Sigmoid colon (tissue), 7 donors: ENCODE data around the gene SRC. TPM values are rescaled to one million over a fixed set of nuclear protein-coding genes. Genes with fewer than 3 reads are reported as not detected.

Experiments
- DNase-seq: peaks from one replicate; pipeline ENCODE4 v3.0.0-alpha.2; 2019
- H3K27ac ChIP-seq, 4 donors: fragments of 200-600 bp; sonication (generic); one replicate each; pipeline ENCODE4 v1.5.1; 2016 to 2019; ENCODE audit warnings: mild to moderate bottlenecking in 1 of 4
- H3K27me3 ChIP-seq, 3 donors: fragments of 200-600 bp; sonication (generic); one replicate each; pipeline ENCODE4 v1.5.1; 2019; ENCODE audit warnings: mild to moderate bottlenecking in 1 of 3
- H3K36me3 ChIP-seq, 4 donors: fragments of 200-600 bp; sonication (generic); one replicate each; pipeline ENCODE4 v1.5.1; 2016 to 2019
- H3K4me1 ChIP-seq, 4 donors: fragments of 200-600 bp; sonication (generic); one replicate each; pipeline ENCODE4 v1.5.1; 2017 to 2019
- H3K4me3 ChIP-seq, 4 donors: fragments of 200-600 bp; sonication (generic); one replicate each; pipeline ENCODE4 v1.5.1; 2017 to 2019; ENCODE audit warnings: mild to moderate bottlenecking in 2 of 4, moderate library complexity in 1 of 4
- H3K9me3 ChIP-seq, 4 donors: fragments of 200-600 bp in 3 of 4; sonication (generic) in 3 of 4; one replicate each; pipeline versions ENCODE4 v1.5.1 to v1.6.1; 2013 to 2019
- EP300 ChIP-seq, 4 donors: sonication (generic); formaldehyde crosslinking; IDR thresholded peaks; one replicate each; pipeline ENCODE4 v1.6.1; 2017; ENCODE audit warnings: antibody characterized with exemption in 4 of 4
- POLR2A ChIP-seq, 2 donors: fragments of 450-650 bp; IDR thresholded peaks; one replicate each; pipeline ENCODE4 v1.6.1; 2016; ENCODE audit warnings: antibody characterized with exemption in 2 of 2, mild to moderate bottlenecking in 2 of 2, moderate library complexity in 2 of 2
- POLR2AphosphoS5 ChIP-seq, 4 donors: sonication (generic); formaldehyde crosslinking; IDR thresholded peaks; one replicate each; pipeline ENCODE4 v1.6.1; 2017; ENCODE audit warnings: antibody characterized with exemption in 4 of 4
- WGBS, 2 donors: extraction: QIAGEN DNeasy Blood & Tissue Kit; methylation state at CpG; one replicate each; pipeline ENCODE4 v1.1.7; 2013; 5-methylcytosine and 5-hydroxymethylcytosine counted together
- intact Hi-C: fragments of 100-400 bp; cut with DNase I; formaldehyde crosslinking; loops from one replicate; pipeline ENCODE4 v1.15.1; 2023
- polyA plus RNA-seq, 3 donors: library from polyadenylated mRNA; stranded (reverse); fragments of 200-250 nt; gene quantifications; one replicate each; pipeline ENCODE4 v1.2.3, GENCODE V29; 2013
- total RNA-seq, 4 donors: library from RNA; depleted of rRNA; stranded (reverse); fragments of >200 nt; gene quantifications; one replicate each; pipeline ENCODE4 v1.1.0, GENCODE V29; 2016
- TF ChIP-seq, protein P1 (sequence below), 4 experiments: fragments of 450-650 bp in 3 of 4; fragments of 200-600 bp in 1 of 4; IDR thresholded peaks; one replicate each; pipeline ENCODE4 v1.5.1; 2016 to 2019; ENCODE audit warnings: antibody characterized with exemption in 4 of 4, mild to moderate bottlenecking in 3 of 4, moderate library complexity in 2 of 4
- donor health status: healthy with polysubstance abuse.
- donor health status: Bipolar disorder and iron deficiency.
- donor health status: healthy.

The SRC gene
- total and polyA plus RNA-seq, 7 donors, result 28.1 to 91.8 (median 52.3) TPM

DNA sequence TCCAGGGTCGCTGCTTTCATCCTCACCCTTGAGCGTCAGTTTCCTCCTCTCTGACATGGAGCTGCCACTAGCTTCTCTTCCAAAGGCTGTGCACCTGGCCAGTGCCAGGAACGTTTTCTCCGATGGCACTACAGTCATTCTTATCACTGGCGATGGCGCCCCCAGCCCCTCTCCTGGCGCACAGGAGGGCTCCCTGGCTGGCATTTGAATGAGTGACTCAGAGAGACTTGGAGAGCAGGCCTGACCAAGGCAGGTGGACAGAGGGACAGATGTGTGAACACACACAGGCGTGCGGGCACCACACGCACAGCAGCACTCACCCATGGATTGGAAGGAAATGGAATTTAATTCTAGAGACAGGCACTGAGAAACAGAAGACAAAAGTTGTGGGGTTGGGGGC, 77.6 kb downstream of the SRC start:
- peaks cover 0 to 5% (median 0%) of the 10 kb centered on the region in 3 donors for H3K27me3 ChIP-seq

DNA sequence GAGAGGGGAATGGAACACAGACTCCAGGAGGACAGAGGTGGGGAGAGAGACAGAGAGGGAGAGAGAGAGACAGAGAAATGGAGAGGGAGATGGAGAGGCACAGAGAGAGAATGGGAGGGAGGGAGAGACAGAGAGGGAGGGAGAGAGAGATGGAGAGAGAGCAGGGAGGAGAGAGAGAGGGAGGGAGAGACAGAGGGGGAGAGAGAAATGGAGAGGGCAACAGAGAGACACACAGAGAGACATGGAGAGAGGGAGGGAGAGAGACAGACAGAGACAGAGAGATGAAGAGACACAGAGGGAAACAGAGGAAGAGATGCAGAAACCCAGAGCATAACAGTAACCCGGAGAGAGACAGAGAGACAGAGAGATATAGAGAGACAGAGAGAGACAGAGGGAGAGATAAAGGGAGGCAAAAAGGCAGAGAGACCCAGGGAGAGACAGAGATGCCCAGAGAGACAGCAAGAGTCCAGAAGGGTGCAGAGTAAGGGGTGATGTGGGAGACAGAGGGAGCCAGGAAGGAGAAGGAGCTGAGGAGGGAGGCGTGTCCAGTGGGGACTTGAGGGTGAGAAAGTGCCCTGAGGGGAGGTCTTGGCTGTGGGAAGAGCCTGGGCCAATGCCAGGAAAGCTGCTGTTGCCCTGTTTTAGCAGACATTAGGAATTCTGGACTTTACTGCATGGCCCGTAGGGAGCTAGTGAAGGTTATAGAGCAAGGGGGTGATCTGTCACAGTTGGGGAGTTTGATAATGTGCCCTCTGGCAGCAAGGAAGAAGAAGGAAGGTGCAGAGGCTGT, 78.3 kb downstream of the SRC start:
- H3K4me1 ChIP-seq, result no peaks in the 10 kb centered on the region
- TF ChIP-seq POLR2A (IDR thresholded peaks at IDR 0.05) (no peak), POLR2AphosphoS5 (IDR thresholded peaks at IDR 0.05) (no peak), EP300 (IDR thresholded peaks at IDR 0.05) (no peak)
- TF ChIP-seq, protein P1, sequence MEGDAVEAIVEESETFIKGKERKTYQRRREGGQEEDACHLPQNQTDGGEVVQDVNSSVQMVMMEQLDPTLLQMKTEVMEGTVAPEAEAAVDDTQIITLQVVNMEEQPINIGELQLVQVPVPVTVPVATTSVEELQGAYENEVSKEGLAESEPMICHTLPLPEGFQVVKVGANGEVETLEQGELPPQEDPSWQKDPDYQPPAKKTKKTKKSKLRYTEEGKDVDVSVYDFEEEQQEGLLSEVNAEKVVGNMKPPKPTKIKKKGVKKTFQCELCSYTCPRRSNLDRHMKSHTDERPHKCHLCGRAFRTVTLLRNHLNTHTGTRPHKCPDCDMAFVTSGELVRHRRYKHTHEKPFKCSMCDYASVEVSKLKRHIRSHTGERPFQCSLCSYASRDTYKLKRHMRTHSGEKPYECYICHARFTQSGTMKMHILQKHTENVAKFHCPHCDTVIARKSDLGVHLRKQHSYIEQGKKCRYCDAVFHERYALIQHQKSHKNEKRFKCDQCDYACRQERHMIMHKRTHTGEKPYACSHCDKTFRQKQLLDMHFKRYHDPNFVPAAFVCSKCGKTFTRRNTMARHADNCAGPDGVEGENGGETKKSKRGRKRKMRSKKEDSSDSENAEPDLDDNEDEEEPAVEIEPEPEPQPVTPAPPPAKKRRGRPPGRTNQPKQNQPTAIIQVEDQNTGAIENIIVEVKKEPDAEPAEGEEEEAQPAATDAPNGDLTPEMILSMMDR (IDR thresholded peaks at IDR 0.05), result no peak
- 58 to 82% methylated on average over 3 of the region's 3 CpGs for WGBS, 2 donors
- no peak overlapping the region for H3K27ac ChIP-seq
- H3K4me3 ChIP-seq, result no peak overlapping the region
- intact Hi-C loops, result no loop called here
- no peaks in the 10 kb centered on the region for H3K36me3 ChIP-seq
- H3K27me3 ChIP-seq, result peaks cover 0 to 5% (median 0%) of the 10 kb centered on the region in 3 donors
- no peak for DNase-seq
- H3K9me3 ChIP-seq, result no peaks in the 10 kb centered on the region

More for the DNA sequence above, 77.6 kb downstream of the SRC start:
- 81 to 88% methylated on average over 10 of the region's 10 CpGs for WGBS, 2 donors
- no peak for DNase-seq
- intact Hi-C loops, result no loop called here
- H3K4me3 ChIP-seq, result no peak overlapping the region
- H3K36me3 ChIP-seq, result no peaks in the 10 kb centered on the region
- H3K4me1 ChIP-seq, result no peaks in the 10 kb centered on the region
- TF ChIP-seq POLR2A (IDR thresholded peaks at IDR 0.05) (no peak), EP300 (IDR thresholded peaks at IDR 0.05) (no peak), POLR2AphosphoS5 (IDR thresholded peaks at IDR 0.05) (no peak)
- TF ChIP-seq, protein P1 (IDR thresholded peaks at IDR 0.05), result no peak
- H3K9me3 ChIP-seq, result no peaks in the 10 kb centered on the region
- no peak overlapping the region for H3K27ac ChIP-seq

DNA sequence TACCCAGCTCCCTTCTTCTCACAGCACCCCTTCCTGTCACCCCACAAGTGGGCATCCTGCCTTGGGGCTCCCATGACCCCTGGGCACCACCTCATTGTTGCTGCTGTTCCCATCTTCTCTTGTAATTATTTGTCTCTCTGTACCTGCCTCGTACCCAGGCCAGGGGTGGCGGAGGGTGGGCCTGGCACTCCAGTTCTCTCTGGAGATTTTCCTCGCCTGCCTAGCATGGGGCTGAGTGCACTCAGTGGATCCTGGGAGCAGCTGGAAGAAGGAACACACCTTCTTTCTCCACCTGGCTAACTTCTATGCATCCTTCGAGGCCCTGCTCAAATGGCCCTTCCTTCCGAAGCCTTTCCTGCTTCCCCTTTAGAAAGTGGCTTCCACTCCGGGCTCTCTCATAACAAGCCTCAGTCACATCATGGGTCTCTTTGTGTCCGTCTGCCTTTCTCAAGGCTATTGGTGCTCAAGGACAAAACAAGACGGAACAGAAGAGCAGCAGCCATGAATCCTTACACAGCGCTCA, 79.2 kb downstream of the SRC start:
- peaks cover 0 to 3% (median 0%) of the 10 kb centered on the region in 3 donors for H3K27me3 ChIP-seq
- H3K36me3 ChIP-seq, result no peaks in the 10 kb centered on the region

DNA sequence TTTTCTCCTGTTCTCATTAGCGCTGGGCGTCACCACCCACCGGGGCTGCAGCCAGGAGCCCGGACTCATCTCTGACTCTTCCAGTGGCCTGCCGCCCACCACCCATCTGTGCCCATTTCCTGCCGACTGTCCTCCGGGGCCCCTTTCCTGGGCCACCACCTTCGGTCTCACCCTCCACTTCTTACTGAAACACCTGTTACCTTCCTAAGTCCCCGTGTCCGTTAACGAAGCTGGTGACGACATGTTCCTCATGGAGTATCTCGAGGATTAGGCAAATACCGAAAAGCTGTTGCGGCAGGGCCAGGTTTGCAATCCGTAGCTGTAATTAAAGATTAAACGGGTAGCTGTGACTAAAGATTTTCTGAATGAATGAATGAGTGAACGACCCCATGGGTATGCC, 80.2 kb downstream of the SRC start:
- Histone ChIP-seq H3K4me3 (no peak overlapping the region), H3K36me3 (no peaks in the 10 kb centered on the region), H3K9me3 (no peaks in the 10 kb centered on the region), H3K27ac (no peak overlapping the region), H3K4me1 (no peaks in the 10 kb centered on the region), H3K27me3 (no peaks in the 10 kb centered on the region)
- TF ChIP-seq EP300 (IDR thresholded peaks at IDR 0.05) (no peak), POLR2AphosphoS5 (IDR thresholded peaks at IDR 0.05) (no peak), POLR2A (IDR thresholded peaks at IDR 0.05) (no peak)
- TF ChIP-seq, protein P1 (IDR thresholded peaks at IDR 0.05), result no peak
- 70 to 75% methylated on average over 18 of the region's 18 CpGs for WGBS, 2 donors
- intact Hi-C loops, result no loop called here
- DNase-seq, result no peak

More for the DNA sequence above, 79.2 kb downstream of the SRC start:
- intact Hi-C loops, result no loop called here
- H3K4me1 ChIP-seq, result no peaks in the 10 kb centered on the region
- H3K9me3 ChIP-seq, result no peaks in the 10 kb centered on the region
- no peak overlapping the region for H3K27ac ChIP-seq
- TF ChIP-seq, protein P1 (IDR thresholded peaks at IDR 0.05), result no peak
- TF ChIP-seq EP300 (IDR thresholded peaks at IDR 0.05) (no peak), POLR2A (IDR thresholded peaks at IDR 0.05) (no peak), POLR2AphosphoS5 (IDR thresholded peaks at IDR 0.05) (no peak)
- no peak overlapping the region for H3K4me3 ChIP-seq
- 86 to 88% methylated on average over 9 of the region's 9 CpGs for WGBS, 2 donors
- no peak for DNase-seq
